Measurements from ENCODE around the gene CIT.

Gene CIT

GRCh38 chr12:119687879-119688278, 189.2 kb downstream of the CIT start:
- H2AFZ ChIP-seq (ENCODE audit: low read length) = no peak overlapping the region
- H3K36me3 ChIP-seq (ENCODE audit: insufficient read depth, low read length) = peaks cover 60% of the 10 kb centered on the region
- H3K27ac ChIP-seq (ENCODE audit: low read depth, low read length, poor library complexity, severe bottlenecking) = no peak overlapping the region
- H3K9me3 ChIP-seq (ENCODE audit: low read length) = no peaks in the 10 kb centered on the region
- no peak overlapping the region for H3K9ac ChIP-seq (ENCODE audit: low read length)
- H3K4me3 ChIP-seq (ENCODE audit: low read depth, low read length, poor library complexity, severe bottlenecking) = no peak overlapping the region
- H3K79me2 ChIP-seq (ENCODE audit: insufficient read depth, low read length) = no peaks in the 10 kb centered on the region
- H3K4me1 ChIP-seq (ENCODE audit: insufficient read depth, low read length, severe bottlenecking) = peaks cover 2% of the 10 kb centered on the region
- H3K9me2 ChIP-seq (ENCODE audit: low read depth, low read length) = no peaks in the 10 kb centered on the region
- no peaks in the 10 kb centered on the region for H3F3A ChIP-seq (ENCODE audit: insufficient read depth, low read length)
- H3K27me3 ChIP-seq (ENCODE audit: insufficient read depth, low read length) = no peaks in the 10 kb centered on the region
- no peak overlapping the region for H3K4me2 ChIP-seq (ENCODE audit: low read length)
- TF ChIP-seq, protein P1, sequence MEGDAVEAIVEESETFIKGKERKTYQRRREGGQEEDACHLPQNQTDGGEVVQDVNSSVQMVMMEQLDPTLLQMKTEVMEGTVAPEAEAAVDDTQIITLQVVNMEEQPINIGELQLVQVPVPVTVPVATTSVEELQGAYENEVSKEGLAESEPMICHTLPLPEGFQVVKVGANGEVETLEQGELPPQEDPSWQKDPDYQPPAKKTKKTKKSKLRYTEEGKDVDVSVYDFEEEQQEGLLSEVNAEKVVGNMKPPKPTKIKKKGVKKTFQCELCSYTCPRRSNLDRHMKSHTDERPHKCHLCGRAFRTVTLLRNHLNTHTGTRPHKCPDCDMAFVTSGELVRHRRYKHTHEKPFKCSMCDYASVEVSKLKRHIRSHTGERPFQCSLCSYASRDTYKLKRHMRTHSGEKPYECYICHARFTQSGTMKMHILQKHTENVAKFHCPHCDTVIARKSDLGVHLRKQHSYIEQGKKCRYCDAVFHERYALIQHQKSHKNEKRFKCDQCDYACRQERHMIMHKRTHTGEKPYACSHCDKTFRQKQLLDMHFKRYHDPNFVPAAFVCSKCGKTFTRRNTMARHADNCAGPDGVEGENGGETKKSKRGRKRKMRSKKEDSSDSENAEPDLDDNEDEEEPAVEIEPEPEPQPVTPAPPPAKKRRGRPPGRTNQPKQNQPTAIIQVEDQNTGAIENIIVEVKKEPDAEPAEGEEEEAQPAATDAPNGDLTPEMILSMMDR (IDR thresholded peaks at IDR 0.05; ENCODE audit: low read length) = no peak
- no peak for TF ChIP-seq EZH2 (IDR thresholded peaks at IDR 0.05; ENCODE audit: borderline replicate concordance, low read length)
- no peaks in the 10 kb centered on the region for H4K20me1 ChIP-seq (ENCODE audit: insufficient read depth, low read length)

- H3F3A ChIP-seq (ENCODE audit: insufficient read depth, low read length) = no peaks in the 10 kb centered on the region
- H3K4me3 ChIP-seq (ENCODE audit: low read depth, low read length, poor library complexity, severe bottlenecking) = no peak overlapping the region
- no peaks in the 10 kb centered on the region for H4K20me1 ChIP-seq (ENCODE audit: insufficient read depth, low read length)
- no peaks in the 10 kb centered on the region for H3K79me2 ChIP-seq (ENCODE audit: insufficient read depth, low read length)
- H3K36me3 ChIP-seq (ENCODE audit: insufficient read depth, low read length) = peaks cover 59% of the 10 kb centered on the region
- peaks cover 7% of the 10 kb centered on the region for H3K4me1 ChIP-seq (ENCODE audit: insufficient read depth, low read length, severe bottlenecking)
- H2AFZ ChIP-seq (ENCODE audit: low read length) = no peak overlapping the region
- H3K27ac ChIP-seq (ENCODE audit: low read depth, low read length, poor library complexity, severe bottlenecking) = no peak overlapping the region
- no peaks in the 10 kb centered on the region for H3K27me3 ChIP-seq (ENCODE audit: insufficient read depth, low read length)
- no peaks in the 10 kb centered on the region for H3K9me2 ChIP-seq (ENCODE audit: low read depth, low read length)
- no peak overlapping the region for H3K4me2 ChIP-seq (ENCODE audit: low read length)
- no peak overlapping the region for H3K9ac ChIP-seq (ENCODE audit: low read length)
- TF ChIP-seq, protein P1 (IDR thresholded peaks at IDR 0.05; ENCODE audit: low read length) = no peak
- TF ChIP-seq EZH2 (IDR thresholded peaks at IDR 0.05; ENCODE audit: borderline replicate concordance, low read length) = no peak
- H3K9me3 ChIP-seq (ENCODE audit: low read length) = no peaks in the 10 kb centered on the region
These were observed 189.7 kb downstream of the CIT start for GRCh38 chr12:119687406-119687805.

DNA sequence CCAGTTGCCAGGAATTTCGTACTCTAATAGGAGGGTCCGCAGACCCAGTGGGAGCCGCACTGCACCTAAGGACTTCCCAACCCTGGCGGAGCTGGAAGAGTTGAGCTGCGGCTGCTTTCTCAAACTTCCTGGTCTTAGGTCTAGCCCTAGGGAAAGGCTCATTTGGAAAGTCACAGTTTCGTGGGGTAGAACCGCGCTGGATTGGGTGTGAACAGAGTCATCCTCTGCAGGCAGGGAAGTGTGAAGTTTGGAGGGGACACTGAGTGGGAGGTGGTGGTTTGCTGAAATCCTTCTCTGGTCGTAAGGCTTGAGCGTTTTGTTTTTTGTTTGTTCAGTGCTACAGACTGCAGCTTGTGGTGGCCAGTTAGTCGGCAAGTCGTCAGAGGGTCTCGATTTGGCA, 190.3 kb downstream of the CIT start:
- Histone ChIP-seq H3K36me3 (ENCODE audit: insufficient read depth, low read length) (peaks cover 62% of the 10 kb centered on the region), H3F3A (ENCODE audit: insufficient read depth, low read length) (no peaks in the 10 kb centered on the region), H4K20me1 (ENCODE audit: insufficient read depth, low read length) (no peaks in the 10 kb centered on the region), H3K9me3 (ENCODE audit: low read length) (no peaks in the 10 kb centered on the region), H3K27me3 (ENCODE audit: insufficient read depth, low read length) (no peaks in the 10 kb centered on the region), H3K4me2 (ENCODE audit: low read length) (no peak overlapping the region), H3K4me3 (ENCODE audit: low read depth, low read length, poor library complexity, severe bottlenecking) (no peak overlapping the region), H3K9me2 (ENCODE audit: low read depth, low read length) (no peaks in the 10 kb centered on the region), H3K27ac (ENCODE audit: low read depth, low read length, poor library complexity, severe bottlenecking) (no peak overlapping the region), H2AFZ (ENCODE audit: low read length) (no peak overlapping the region), H3K9ac (ENCODE audit: low read length) (no peak overlapping the region), H3K79me2 (ENCODE audit: insufficient read depth, low read length) (no peaks in the 10 kb centered on the region), H3K4me1 (ENCODE audit: insufficient read depth, low read length, severe bottlenecking) (peaks cover 13% of the 10 kb centered on the region)
- TF ChIP-seq, protein P1 (IDR thresholded peaks at IDR 0.05; ENCODE audit: low read length) = no peak
- no peak for TF ChIP-seq EZH2 (IDR thresholded peaks at IDR 0.05; ENCODE audit: borderline replicate concordance, low read length)

Measured in OCI-LY1 (cell line).